ENCODE results near the gene PRR5.

The PRR5 gene

GRCh38 chr22:44776605-44777363 lies 74.8 kb downstream of the PRR5 start:
- no peak overlapping the region for H3K4me3 ChIP-seq (ENCODE audit: low read depth, low read length)
- DNase-seq (ENCODE audit: low read depth), result no peak
- no peak for TF ChIP-seq CTCF (IDR thresholded peaks at IDR 0.05; ENCODE audit: low read depth, low read length, missing control alignments)

- no peak overlapping the region for H3K4me3 ChIP-seq (ENCODE audit: low read depth, low read length)
- no peak for DNase-seq (ENCODE audit: low read depth)
- TF ChIP-seq CTCF (IDR thresholded peaks at IDR 0.05; ENCODE audit: low read depth, low read length, missing control alignments), result no peak
These were observed 75.4 kb downstream of the PRR5 start for GRCh38 chr22:44777364-44777755.

GRCh38 chr22:44780876-44781449 lies 79.0 kb downstream of the PRR5 start:
- DNase-seq (ENCODE audit: low read depth), result no peak
- no peak overlapping the region for H3K4me3 ChIP-seq (ENCODE audit: low read depth, low read length)
- TF ChIP-seq CTCF (IDR thresholded peaks at IDR 0.05; ENCODE audit: low read depth, low read length, missing control alignments), result no peak

GRCh38 chr22:44782363-44782963 lies 80.5 kb downstream of the PRR5 start:
- no peak overlapping the region for H3K4me3 ChIP-seq (ENCODE audit: low read depth, low read length)
- no peak for TF ChIP-seq CTCF (IDR thresholded peaks at IDR 0.05; ENCODE audit: low read depth, low read length, missing control alignments)
- DNase-seq (ENCODE audit: low read depth), result no peak

- no peak for DNase-seq (ENCODE audit: low read depth)
- no peak for TF ChIP-seq CTCF (IDR thresholded peaks at IDR 0.05; ENCODE audit: low read depth, low read length, missing control alignments)
- no peak overlapping the region for H3K4me3 ChIP-seq (ENCODE audit: low read depth, low read length)
These were observed 81.1 kb downstream of the PRR5 start for GRCh38 chr22:44783091-44783490.

- no peak for DNase-seq (ENCODE audit: low read depth)
- no peak overlapping the region for H3K4me3 ChIP-seq (ENCODE audit: low read depth, low read length)
- TF ChIP-seq CTCF (IDR thresholded peaks at IDR 0.05; ENCODE audit: low read depth, low read length, missing control alignments), result no peak
These were observed 81.6 kb downstream of the PRR5 start for GRCh38 chr22:44783581-44783980.
